Stimulated activated naive CD8-positive, alpha-beta T cell treated with anti-CD3 and anti-CD28 coated beads, Interleukin-15, amount 100 ng/mL, for 72 hours (primary cell): Measurements from ENCODE around the gene RHCG.

Experiments used
- ATAC-seq: fragments of 150-1000 bp; cut with Tn5 transposase; 2 replicates; pipeline ENCODE4 v1.10.0; 2021; ENCODE audit warnings: mild to moderate bottlenecking, moderate library complexity
- DNase-seq, 2 donors: peaks; one replicate each; pipeline ENCODE4 v3.0.0; 2021 to 2022
- H3K27ac Mint-ChIP-seq, 2 donors: one replicate each; pipeline ENCODE4 v1.8.0; 2022; ENCODE audit warnings: mild to moderate bottlenecking in 2 of 2, mixed read lengths in 2 of 2, moderate library complexity in 2 of 2
- H3K27me3 Mint-ChIP-seq: one replicate; pipeline ENCODE4 v1.8.0; 2022; ENCODE audit warnings: mixed read lengths
- H3K4me1 Mint-ChIP-seq: one replicate; pipeline ENCODE4 v1.8.0; 2022; ENCODE audit warnings: mild to moderate bottlenecking, mixed read lengths
- H3K4me3 Mint-ChIP-seq, 2 donors: one replicate each; pipeline ENCODE4 v1.8.0; 2022; ENCODE audit warnings: mild to moderate bottlenecking in 2 of 2, mixed read lengths in 2 of 2, moderate library complexity in 1 of 2
- H3K9me3 Mint-ChIP-seq, 2 donors: one replicate each; pipeline ENCODE4 v1.8.0; 2022; ENCODE audit warnings: mixed read lengths in 2 of 2

The RHCG gene

DNA sequence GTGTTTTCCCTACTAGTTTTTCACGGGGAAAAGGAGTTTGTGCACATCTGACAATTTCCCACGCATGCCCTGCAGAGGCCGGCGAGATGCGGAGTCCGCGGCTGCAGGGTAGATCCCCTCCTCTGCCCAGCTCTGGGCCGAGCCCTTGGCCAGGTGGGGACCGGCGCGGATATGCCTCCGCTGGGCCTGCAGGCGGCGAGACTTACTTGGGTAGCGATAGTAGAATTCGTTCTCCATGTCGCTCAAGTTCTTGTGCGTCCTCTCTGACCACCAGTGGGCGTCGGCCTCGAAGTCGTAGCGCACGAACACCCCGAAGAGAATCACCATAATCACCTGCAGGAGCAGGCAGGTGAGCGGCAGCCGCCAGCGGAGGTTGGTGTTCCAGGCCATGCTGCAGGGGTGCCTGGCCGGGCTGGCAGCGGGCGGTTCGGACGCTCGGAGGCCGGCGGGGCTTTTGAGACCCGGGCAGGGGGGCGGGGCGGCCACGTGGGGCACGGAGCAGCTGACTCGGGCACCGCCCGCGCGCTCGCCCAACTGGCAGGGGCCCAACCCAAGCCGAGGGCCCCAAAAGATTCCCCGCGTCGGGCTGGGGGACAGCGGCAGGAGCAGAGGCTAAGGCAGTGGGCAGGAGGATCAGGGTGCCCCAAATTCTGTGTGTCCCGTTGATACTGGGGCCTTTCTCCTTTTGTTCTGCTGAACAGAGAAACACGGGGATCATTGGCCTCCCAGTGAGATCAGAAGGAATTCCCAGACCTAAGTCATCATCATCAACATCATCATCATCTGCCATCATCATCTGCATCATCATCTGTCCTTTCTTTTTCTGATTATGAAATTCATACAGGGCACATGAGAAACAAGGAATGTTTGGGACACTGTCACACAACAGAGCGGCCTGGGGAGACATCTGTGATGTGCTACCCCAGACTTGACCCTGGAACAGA is at the start of gene RHCG:
Gene RHCG, minus strand, starts transcription at position 429 of the 944 bp plus-strand sequence. Its CDS starts 39 bp downstream, at position 390.
- Mint-ChIP-seq H3K9me3 (no peaks in the 10 kb centered on the region), H3K27me3 (peaks cover 81% of the 10 kb centered on the region), H3K4me3 (peak within 1 kb of the TSS; percentile 42 to 55), H3K27ac (no peak within 1 kb of the TSS), H3K4me1 (peaks cover 10% of the 10 kb centered on the region)
- DNase-seq: peak; percentile 19 to 37
- ATAC-seq: peak; percentile 72

DNA sequence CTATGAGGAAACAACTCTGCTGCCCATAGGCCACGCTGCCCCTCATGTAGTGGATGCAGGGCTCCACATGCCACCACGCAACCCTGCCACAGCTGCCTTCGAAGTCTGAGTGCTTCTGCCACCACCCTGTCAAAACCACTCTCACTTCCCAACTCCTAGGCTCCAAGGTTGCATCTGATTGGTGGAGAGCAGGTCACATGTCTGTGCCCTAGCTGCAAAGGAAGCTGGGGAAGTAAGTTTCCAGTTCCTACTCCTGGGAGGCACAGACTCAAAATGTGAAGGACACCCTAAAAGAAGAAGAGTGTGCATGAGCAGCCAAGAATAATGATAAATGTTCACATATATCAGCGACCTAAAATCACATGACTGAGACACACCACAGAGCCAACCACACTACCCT is 47.0 kb upstream of the RHCG start:
- Mint-ChIP-seq H3K4me3 (no peak overlapping the region), H3K4me1 (no peaks in the 10 kb centered on the region), H3K9me3 (no peaks in the 10 kb centered on the region), H3K27me3 (peaks cover 37% of the 10 kb centered on the region), H3K27ac (no peak overlapping the region)
- DNase-seq (no peak), ATAC-seq (no peak)

- DNase-seq (no peak), ATAC-seq (no peak)
- H3K27me3 Mint-ChIP-seq: peaks cover 37% of the 10 kb centered on the region
- peaks cover 4 to 9% of the 10 kb centered on the region in 2 donors for H3K9me3 Mint-ChIP-seq
- H3K4me1 Mint-ChIP-seq: no peaks in the 10 kb centered on the region
- no peak overlapping the region for H3K27ac Mint-ChIP-seq
- no peak overlapping the region for H3K4me3 Mint-ChIP-seq
Measured at GRCh38 chr15:89542369-89542768, 46.0 kb upstream of the RHCG start.

DNA sequence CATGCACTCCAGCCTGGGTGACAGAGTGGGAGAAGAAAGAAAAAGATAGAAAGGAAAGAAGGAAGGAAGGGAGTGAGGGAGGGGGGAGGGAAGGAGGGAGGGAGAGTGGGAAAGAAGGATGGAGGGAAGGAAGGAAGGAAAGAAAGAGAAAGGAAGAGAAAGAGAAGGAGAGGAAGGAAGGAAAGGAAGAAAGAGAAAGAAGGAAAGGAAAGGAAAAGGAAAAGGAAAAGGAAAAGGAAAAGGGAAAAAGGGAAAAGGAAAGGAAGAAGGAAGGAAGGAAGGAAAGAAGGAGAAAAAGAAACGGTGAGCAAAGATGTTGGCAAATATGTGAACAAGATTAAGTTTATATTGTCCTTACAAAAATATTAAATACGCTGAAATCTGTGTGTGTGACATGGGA is 42.6 kb upstream of the RHCG start:
- no peaks in the 10 kb centered on the region for H3K4me1 Mint-ChIP-seq
- peak overlapping the region in 1 of 2 donors; percentile 10 for H3K27ac Mint-ChIP-seq
- H3K4me3 Mint-ChIP-seq: no peak overlapping the region
- ATAC-seq: no peak
- H3K27me3 Mint-ChIP-seq: peaks cover 30% of the 10 kb centered on the region
- peaks cover 4 to 20% of the 10 kb centered on the region in 2 donors for H3K9me3 Mint-ChIP-seq
- no peak for DNase-seq

GRCh38 chr15:89533861-89534544 is 37.6 kb upstream of the RHCG start:
- Mint-ChIP-seq H3K4me3 (no peak overlapping the region), H3K4me1 (no peaks in the 10 kb centered on the region), H3K27ac (no peak overlapping the region), H3K27me3 (peaks cover 10% of the 10 kb centered on the region), H3K9me3 (peaks cover 4 to 22% of the 10 kb centered on the region in 2 donors)
- ATAC-seq (no peak), DNase-seq (no peak)

- Mint-ChIP-seq H3K27me3 (peaks cover 10% of the 10 kb centered on the region), H3K4me3 (no peak overlapping the region), H3K4me1 (no peaks in the 10 kb centered on the region), H3K27ac (no peak overlapping the region), H3K9me3 (peaks cover 0 to 12% of the 10 kb centered on the region in 2 donors)
- no peak for DNase-seq
- no peak for ATAC-seq
Measured at GRCh38 chr15:89531796-89532537, 35.6 kb upstream of the RHCG start.

GRCh38 chr15:89530976-89531375 is 34.6 kb upstream of the RHCG start:
- Mint-ChIP-seq H3K27me3 (peaks cover 7% of the 10 kb centered on the region), H3K4me3 (no peak overlapping the region), H3K4me1 (no peaks in the 10 kb centered on the region), H3K27ac (peak overlapping the region in 1 of 2 donors; percentile 12), H3K9me3 (peaks cover 0 to 12% of the 10 kb centered on the region in 2 donors)
- ATAC-seq: no peak
- DNase-seq: no peak

DNA sequence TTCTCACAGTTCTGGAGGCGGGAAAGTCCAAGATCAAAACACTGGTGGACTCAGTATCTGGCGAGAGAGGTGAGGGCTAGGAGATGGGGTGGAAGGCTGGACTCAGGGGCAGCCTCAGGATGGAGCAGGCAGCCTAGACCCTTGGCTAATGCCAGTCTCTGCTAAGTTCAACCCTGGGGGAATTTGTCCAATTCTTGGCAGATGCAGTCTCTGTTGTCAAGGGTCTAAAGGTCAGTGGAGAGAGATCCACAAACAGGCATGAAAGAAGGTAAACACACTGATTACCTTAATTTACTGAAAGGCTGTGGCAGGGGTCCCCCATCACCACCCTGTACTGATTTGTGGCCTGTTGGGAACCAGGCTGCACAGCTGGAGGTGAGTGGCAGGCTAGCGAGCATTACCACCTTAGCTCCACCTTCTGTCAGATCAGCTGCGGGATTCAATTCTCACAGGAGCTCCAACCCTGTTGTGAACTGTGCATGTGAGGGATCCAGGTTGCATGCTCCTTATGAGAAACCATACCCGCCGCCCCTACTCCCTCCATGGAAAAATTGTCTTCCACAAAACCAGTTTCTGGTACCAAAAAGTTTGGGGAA is 32.5 kb upstream of the RHCG start:
- no peaks in the 10 kb centered on the region for H3K27me3 Mint-ChIP-seq
- DNase-seq (no peak), ATAC-seq (no peak)
- no peak overlapping the region for H3K4me3 Mint-ChIP-seq
- H3K27ac Mint-ChIP-seq: no peak overlapping the region
- peaks cover 0 to under 1% of the 10 kb centered on the region in 2 donors for H3K9me3 Mint-ChIP-seq
- no peaks in the 10 kb centered on the region for H3K4me1 Mint-ChIP-seq

- H3K27ac Mint-ChIP-seq: no peak overlapping the region
- ATAC-seq: no peak
- no peak for DNase-seq
- H3K9me3 Mint-ChIP-seq: no peaks in the 10 kb centered on the region
- H3K4me3 Mint-ChIP-seq: no peak overlapping the region
- H3K4me1 Mint-ChIP-seq: no peaks in the 10 kb centered on the region
- peaks cover 16% of the 10 kb centered on the region for H3K27me3 Mint-ChIP-seq
Measured at GRCh38 chr15:89526601-89527441, 30.4 kb upstream of the RHCG start.

- H3K4me1 Mint-ChIP-seq: no peaks in the 10 kb centered on the region
- no peaks in the 10 kb centered on the region for H3K9me3 Mint-ChIP-seq
- no peak overlapping the region for H3K4me3 Mint-ChIP-seq
- ATAC-seq: no peak
- H3K27me3 Mint-ChIP-seq: peaks cover 16% of the 10 kb centered on the region
- DNase-seq: no peak
- no peak overlapping the region for H3K27ac Mint-ChIP-seq
Measured at GRCh38 chr15:89526181-89526580, 29.8 kb upstream of the RHCG start.

DNA sequence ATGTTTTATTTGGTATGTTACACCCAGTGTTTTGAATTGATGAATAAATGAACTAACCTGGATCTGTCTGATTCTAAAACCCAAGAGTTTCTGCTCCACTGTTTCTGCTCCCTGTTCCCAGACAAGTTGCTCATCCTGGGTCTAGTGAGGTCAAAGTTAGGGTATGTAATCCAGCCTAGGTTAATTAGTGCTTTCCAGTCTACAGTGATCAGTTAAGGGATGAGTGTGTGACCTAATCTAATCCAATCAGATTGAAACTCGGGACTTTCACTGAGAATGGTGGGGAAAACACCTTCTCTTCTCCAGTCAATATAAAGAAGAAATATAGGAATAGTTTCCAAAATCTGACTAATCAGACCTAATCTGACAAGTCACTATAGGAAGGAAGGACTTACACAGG is 27.8 kb upstream of the RHCG start:
- no peak overlapping the region for H3K27ac Mint-ChIP-seq
- H3K4me1 Mint-ChIP-seq: no peaks in the 10 kb centered on the region
- no peaks in the 10 kb centered on the region for H3K9me3 Mint-ChIP-seq
- ATAC-seq: no peak
- H3K4me3 Mint-ChIP-seq: no peak overlapping the region
- H3K27me3 Mint-ChIP-seq: peaks cover 16% of the 10 kb centered on the region
- no peak for DNase-seq

DNA sequence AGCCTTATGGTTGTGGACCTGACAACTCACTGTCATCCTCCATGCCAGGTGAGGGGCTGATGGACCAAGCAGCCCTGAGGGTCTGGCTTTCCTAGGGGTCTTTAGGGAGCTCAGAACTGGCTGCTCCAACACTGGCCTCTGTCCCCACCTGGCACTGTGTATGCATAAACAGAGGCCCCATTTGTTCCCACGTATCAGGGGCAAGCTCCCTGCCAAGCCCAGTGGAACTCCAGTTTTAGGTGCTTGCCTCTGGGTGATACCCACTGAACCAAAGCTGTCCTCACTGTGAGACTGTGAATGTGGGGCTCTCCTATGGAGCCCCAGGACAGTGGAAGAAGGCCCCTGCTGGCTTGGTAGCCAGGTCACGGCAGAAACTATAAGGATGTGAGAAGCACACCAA is 26.7 kb upstream of the RHCG start:
- DNase-seq (no peak), ATAC-seq (no peak)
- Mint-ChIP-seq H3K27me3 (peaks cover 16% of the 10 kb centered on the region), H3K9me3 (no peaks in the 10 kb centered on the region), H3K27ac (no peak overlapping the region), H3K4me1 (no peaks in the 10 kb centered on the region), H3K4me3 (no peak overlapping the region)

- DNase-seq: no peak
- Mint-ChIP-seq H3K4me3 (no peak overlapping the region), H3K27me3 (peaks cover 16% of the 10 kb centered on the region), H3K9me3 (no peaks in the 10 kb centered on the region), H3K4me1 (no peaks in the 10 kb centered on the region), H3K27ac (no peak overlapping the region)
- no peak for ATAC-seq
Measured at GRCh38 chr15:89521605-89522004, 25.2 kb upstream of the RHCG start.

GRCh38 chr15:89515477-89515876 is 19.1 kb upstream of the RHCG start:
- DNase-seq: no peak
- Mint-ChIP-seq H3K4me3 (no peak overlapping the region), H3K27ac (no peak overlapping the region), H3K9me3 (no peaks in the 10 kb centered on the region), H3K4me1 (no peaks in the 10 kb centered on the region), H3K27me3 (peaks cover 23% of the 10 kb centered on the region)
- no peak for ATAC-seq
